Smooth muscle cell (in vitro differentiated cells): Measurements from ENCODE around the gene CCDC124. TPM values are rescaled to one million over a fixed set of nuclear protein-coding genes. Genes with fewer than 3 reads are reported as not detected.

Experiments used
- DNase-seq: peaks from one replicate; lab custom pipeline; 2025; ENCODE audit not compliant: unreplicated experiment; lab: John Stamatoyannopoulos, UW
- H2AFZ ChIP-seq: fragments of 200-600 bp; sonication (generic); 2 replicates; pipeline ENCODE4 v1.6.0; 2016; ENCODE audit warnings: antibody characterized with exemption, low read depth, mild to moderate bottlenecking
- H3F3A ChIP-seq: fragments of 200-600 bp; sonication (generic); 2 replicates; pipeline ENCODE4 v1.6.0; 2017; ENCODE audit warnings: antibody characterized with exemption, low read depth
- H3K27ac ChIP-seq: fragments of 200-600 bp; sonication (generic); 2 replicates; pipeline ENCODE4 v1.5.1; 2016; ENCODE audit warnings: low read depth, mild to moderate bottlenecking
- H3K27me3 ChIP-seq: fragments of 200-600 bp; sonication (generic); 2 replicates; pipeline ENCODE4 v1.6.1; 2016; ENCODE audit warnings: low read depth, mild to moderate bottlenecking
- H3K36me3 ChIP-seq: fragments of 200-600 bp; sonication (generic); 2 replicates; pipeline ENCODE4 v1.5.1; 2016; ENCODE audit warnings: low read depth
- H3K4me1 ChIP-seq: fragments of 200-600 bp; sonication (generic); 2 replicates; pipeline ENCODE4 v1.5.1; 2016; ENCODE audit warnings: low read depth
- H3K4me2 ChIP-seq: fragments of 200-600 bp; sonication (generic); 2 replicates; pipeline ENCODE4 v1.6.0; 2016; ENCODE audit warnings: mild to moderate bottlenecking
- H3K4me3 ChIP-seq: fragments of 200-600 bp; sonication (generic); 2 replicates; pipeline ENCODE4 v1.5.1; 2016; ENCODE audit warnings: mild to moderate bottlenecking
- H3K79me2 ChIP-seq: fragments of 200-600 bp; sonication (generic); 2 replicates; pipeline ENCODE4 v1.6.0; 2016; ENCODE audit warnings: low read depth, mild to moderate bottlenecking
- H3K9ac ChIP-seq: fragments of 200-600 bp; sonication (generic); 2 replicates; pipeline ENCODE4 v1.6.0; 2016; ENCODE audit warnings: low read depth
- H3K9me3 ChIP-seq: fragments of 200-600 bp; sonication (generic); replicated peaks from 2 replicates; pipeline ENCODE4 v1.5.1; 2016; ENCODE audit warnings: low read depth
- H4K20me1 ChIP-seq: fragments of 200-600 bp; sonication (generic); 2 replicates; pipeline ENCODE4 v1.6.0; 2016; ENCODE audit warnings: low read depth
- CTCF ChIP-seq: fragments of 200-600 bp; sonication (generic); IDR thresholded peaks from 2 replicates; pipeline ENCODE4 v1.5.1; 2017; ENCODE audit warnings: borderline replicate concordance, mild to moderate bottlenecking, antibody characterized with exemption; ENCODE audit not compliant: insufficient read depth, poor library complexity, severe bottlenecking
- WGBS: methylation state at CpG from one replicate; pipeline ENCODE4 v1.1.7; 2016; ENCODE audit warnings: low lambda C conversion rate; 5-methylcytosine and 5-hydroxymethylcytosine counted together
- polyA plus RNA-seq: library from polyadenylated mRNA; unstranded; fragments of >200 nt; fragmentation: Nextera tagmentation; extraction: Ambion mirVana; gene quantifications from 2 replicates; pipeline ENCODE4 v1.2.1, GENCODE V29; 2016
- total RNA-seq: library from RNA; depleted of rRNA; stranded (reverse); fragments of >200 nt; gene quantifications from 2 replicates; pipeline ENCODE4 v1.2.3, GENCODE V29; 2014

Gene CCDC124
- total and polyA plus RNA-seq, 2 experiments from 2014 or later, result 34.5 to 156 TPM

- Histone ChIP-seq H3F3A (no peaks in the 10 kb centered on the region), H3K9ac (no peak overlapping the region), H4K20me1 (no peaks in the 10 kb centered on the region), H3K27ac (no peak overlapping the region), H3K4me3 (peak overlapping the region; percentile 31), H3K79me2 (no peaks in the 10 kb centered on the region), H2AFZ (no peak overlapping the region), H3K4me2 (peak overlapping the region; percentile 84), H3K9me3 (no peaks in the 10 kb centered on the region), H3K27me3 (peaks cover 76% of the 10 kb centered on the region), H3K4me1 (peaks cover 43% of the 10 kb centered on the region), H3K36me3 (no peaks in the 10 kb centered on the region)
- no peak for DNase-seq
- WGBS, result under 1% methylated on average over 41 of the region's 68 CpGs
- no peak for TF ChIP-seq CTCF
Measured at GRCh38 chr19:17951990-17952976, 19.5 kb downstream of the CCDC124 start.

- no peak overlapping the region for H3K27ac ChIP-seq
- no peak for DNase-seq
- peaks cover 41% of the 10 kb centered on the region for H3K4me1 ChIP-seq
- no peak overlapping the region for H3K9ac ChIP-seq
- no peak overlapping the region for H2AFZ ChIP-seq
- H3F3A ChIP-seq, result no peaks in the 10 kb centered on the region
- H3K36me3 ChIP-seq, result no peaks in the 10 kb centered on the region
- WGBS, result 82% methylated on average over 7 of the region's 7 CpGs
- H3K27me3 ChIP-seq, result peaks cover 85% of the 10 kb centered on the region
- no peaks in the 10 kb centered on the region for H4K20me1 ChIP-seq
- no peak overlapping the region for H3K4me2 ChIP-seq
- H3K79me2 ChIP-seq, result no peaks in the 10 kb centered on the region
- H3K9me3 ChIP-seq, result no peaks in the 10 kb centered on the region
- H3K4me3 ChIP-seq, result no peak overlapping the region
- no peak for TF ChIP-seq CTCF
Measured at GRCh38 chr19:17953316-17953801, 20.5 kb downstream of the CCDC124 start.

GRCh38 chr19:17953869-17954268 is 21.1 kb downstream of the CCDC124 start:
- 77% methylated on average over 4 of the region's 4 CpGs for WGBS
- Histone ChIP-seq H3F3A (no peaks in the 10 kb centered on the region), H4K20me1 (no peaks in the 10 kb centered on the region), H3K9ac (no peak overlapping the region), H3K27ac (no peak overlapping the region), H3K36me3 (no peaks in the 10 kb centered on the region), H3K4me1 (peaks cover 37% of the 10 kb centered on the region), H3K79me2 (no peaks in the 10 kb centered on the region), H3K4me2 (no peak overlapping the region), H3K27me3 (peaks cover 80% of the 10 kb centered on the region), H2AFZ (no peak overlapping the region), H3K4me3 (no peak overlapping the region), H3K9me3 (no peaks in the 10 kb centered on the region)
- no peak for DNase-seq
- TF ChIP-seq CTCF, result no peak

- no peak overlapping the region for H3K4me3 ChIP-seq
- H3K79me2 ChIP-seq, result no peaks in the 10 kb centered on the region
- H4K20me1 ChIP-seq, result no peaks in the 10 kb centered on the region
- no peaks in the 10 kb centered on the region for H3K36me3 ChIP-seq
- H3K27me3 ChIP-seq, result peaks cover 75% of the 10 kb centered on the region
- no peak for DNase-seq
- H2AFZ ChIP-seq, result no peak overlapping the region
- H3K9ac ChIP-seq, result no peak overlapping the region
- H3K4me1 ChIP-seq, result peaks cover 34% of the 10 kb centered on the region
- H3K27ac ChIP-seq, result no peak overlapping the region
- no peaks in the 10 kb centered on the region for H3F3A ChIP-seq
- WGBS, result 74% methylated on average over 7 of the region's 7 CpGs
- no peak overlapping the region for H3K4me2 ChIP-seq
- no peak for TF ChIP-seq CTCF
- no peaks in the 10 kb centered on the region for H3K9me3 ChIP-seq
Measured at GRCh38 chr19:17954401-17954800, 21.6 kb downstream of the CCDC124 start.
